Astrocyte (in vitro differentiated cells and primary cell): ENCODE measurements around the gene NEB. TPM values are rescaled to one million over a fixed set of nuclear protein-coding genes. Genes with fewer than 3 reads are reported as not detected.
A peak's percentile ranks its signal among the peaks of the same experiment; 100 is the strongest.

Source experiments
- DNase-seq: peaks from one replicate; pipeline ENCODE4 v3.0.0-alpha.2; 2010; ENCODE audit warnings: low read depth
- FAIRE-seq: peaks from 2 replicates; lab custom pipeline; 2011; peaks lifted over from hg19 to GRCh38; lab: Jason Lieb, UNC
- H2AFZ ChIP-seq: 2 replicates; pipeline ENCODE4 v1.6.0; 2012; ENCODE audit warnings: low read depth, low read length, inconsistent platforms
- H3K27ac ChIP-seq: 2 replicates; pipeline ENCODE4 v1.5.1; 2011; ENCODE audit warnings: low read depth, low read length, inconsistent platforms
- H3K27me3 ChIP-seq: 2 replicates; pipeline ENCODE4 v1.6.0; 2011; ENCODE audit warnings: low read length, inconsistent platforms; ENCODE audit not compliant: insufficient read depth
- H3K36me3 ChIP-seq: 2 replicates; pipeline ENCODE4 v1.5.1; 2011; ENCODE audit warnings: low read length, inconsistent platforms; ENCODE audit not compliant: insufficient read depth
- H3K4me1 ChIP-seq: 2 replicates; pipeline ENCODE4 v1.5.1; 2011; ENCODE audit warnings: low read length, inconsistent platforms; ENCODE audit not compliant: insufficient read depth
- H3K4me2 ChIP-seq: 2 replicates; pipeline ENCODE4 v1.6.0; 2012; ENCODE audit warnings: low read length, inconsistent platforms
- H3K4me3 ChIP-seq: 2 replicates; pipeline ENCODE4 v1.5.1; 2011; ENCODE audit warnings: low read depth, mild to moderate bottlenecking, low read length, inconsistent platforms; ENCODE audit not compliant: insufficient read depth
- H3K79me2 ChIP-seq: 2 replicates; pipeline ENCODE4 v1.6.0; 2012; ENCODE audit warnings: mild to moderate bottlenecking, low read length, inconsistent platforms; ENCODE audit not compliant: insufficient read depth
- H3K9ac ChIP-seq: 2 replicates; pipeline ENCODE4 v1.6.0; 2012; ENCODE audit warnings: mild to moderate bottlenecking, low read length, inconsistent platforms
- H3K9me3 ChIP-seq: 2 replicates; pipeline ENCODE4 v1.5.1; 2012; ENCODE audit warnings: low read depth, mild to moderate bottlenecking, low read length, inconsistent platforms; ENCODE audit not compliant: insufficient read depth
- H4K20me1 ChIP-seq: 2 replicates; pipeline ENCODE4 v1.6.0; 2012; ENCODE audit warnings: low read length, inconsistent platforms; ENCODE audit not compliant: insufficient read depth
- H3K27ac Mint-ChIP-seq: one replicate; pipeline ENCODE4 v1.8.0; 2021; ENCODE audit warnings: mild to moderate bottlenecking, mixed read lengths; ENCODE audit not compliant: unreplicated experiment
- H3K27me3 Mint-ChIP-seq: one replicate; pipeline ENCODE4 v1.8.0; 2021; ENCODE audit warnings: low read depth, mixed read lengths; ENCODE audit not compliant: unreplicated experiment
- H3K36me3 Mint-ChIP-seq: one replicate; pipeline ENCODE4 v1.8.0; 2021; ENCODE audit warnings: low read depth, mixed read lengths; ENCODE audit not compliant: unreplicated experiment
- H3K4me1 Mint-ChIP-seq: one replicate; pipeline ENCODE4 v1.8.0; 2021; ENCODE audit warnings: low read depth, mixed read lengths; ENCODE audit not compliant: unreplicated experiment
- H3K4me3 Mint-ChIP-seq: one replicate; pipeline ENCODE4 v1.8.0; 2021; ENCODE audit warnings: mild to moderate bottlenecking, moderate library complexity, mixed read lengths; ENCODE audit not compliant: unreplicated experiment
- H3K9me3 Mint-ChIP-seq: one replicate; pipeline ENCODE4 v1.8.0; 2021; ENCODE audit warnings: mild to moderate bottlenecking, mixed read lengths; ENCODE audit not compliant: unreplicated experiment
- CTCF ChIP-seq: IDR thresholded peaks from 2 replicates; pipeline ENCODE4 v1.5.1; 2011; ENCODE audit warnings: low read depth, mild to moderate bottlenecking, inconsistent platforms, low read length, moderate library complexity; ENCODE audit not compliant: insufficient read depth
- EZH2 ChIP-seq: IDR thresholded peaks from 2 replicates; pipeline ENCODE4 v1.6.1; 2012; ENCODE audit warnings: mild to moderate bottlenecking, low read length, inconsistent platforms; ENCODE audit not compliant: insufficient read depth
- total RNA-seq: library from RNA; stranded (reverse); gene quantifications from 2 replicates; pipeline ENCODE4 v1.2.1, GENCODE V29; 2021

NEB gene
- total RNA-seq, 1 donor from 2014 or later: 0.82 TPM

- peak overlapping the region; percentile 58 for H3K4me2 ChIP-seq
- H2AFZ ChIP-seq: no peak overlapping the region
- no peaks in the 10 kb centered on the region for H3K9me3 ChIP-seq
- H3K36me3 Mint-ChIP-seq: no peaks in the 10 kb centered on the region
- H3K9ac ChIP-seq: no peak overlapping the region
- FAIRE-seq: no peak
- peak overlapping the region; percentile 30 for H3K27ac ChIP-seq
- H3K27me3 ChIP-seq: peaks cover 5% of the 10 kb centered on the region
- peak overlapping the region; percentile 58 for H3K27ac Mint-ChIP-seq
- H3K27me3 Mint-ChIP-seq: no peaks in the 10 kb centered on the region
- peak; percentile 45 for DNase-seq
- TF ChIP-seq EZH2 (no peak), CTCF (no peak)
- no peak overlapping the region for H3K4me3 Mint-ChIP-seq
- no peak overlapping the region for H3K4me3 ChIP-seq
- peaks cover 12% of the 10 kb centered on the region for H3K4me1 ChIP-seq
- no peaks in the 10 kb centered on the region for H3K79me2 ChIP-seq
- no peaks in the 10 kb centered on the region for H3K9me3 Mint-ChIP-seq
- H4K20me1 ChIP-seq: no peaks in the 10 kb centered on the region
- H3K4me1 Mint-ChIP-seq: peaks cover 4% of the 10 kb centered on the region
- no peaks in the 10 kb centered on the region for H3K36me3 ChIP-seq
These were observed 76.6 kb downstream of the NEB start for GRCh38 chr2:151657667-151658076.

GRCh38 chr2:151655663-151656398 is 78.4 kb downstream of the NEB start:
- H3K9me3 ChIP-seq: no peaks in the 10 kb centered on the region
- Mint-ChIP-seq H3K9me3 (no peaks in the 10 kb centered on the region), H3K4me1 (peaks cover 4% of the 10 kb centered on the region), H3K27me3 (no peaks in the 10 kb centered on the region), H3K36me3 (no peaks in the 10 kb centered on the region), H3K27ac (no peak overlapping the region), H3K4me3 (no peak overlapping the region)
- FAIRE-seq: no peak
- H3K4me2 ChIP-seq: no peak overlapping the region
- H4K20me1 ChIP-seq: no peaks in the 10 kb centered on the region
- peaks cover 5% of the 10 kb centered on the region for H3K27me3 ChIP-seq
- no peak overlapping the region for H3K4me3 ChIP-seq
- no peak overlapping the region for H3K27ac ChIP-seq
- DNase-seq: no peak
- H2AFZ ChIP-seq: no peak overlapping the region
- H3K36me3 ChIP-seq: no peaks in the 10 kb centered on the region
- no peak for TF ChIP-seq CTCF
- TF ChIP-seq EZH2: no peak
- no peaks in the 10 kb centered on the region for H3K79me2 ChIP-seq
- peaks cover 12% of the 10 kb centered on the region for H3K4me1 ChIP-seq
- H3K9ac ChIP-seq: no peak overlapping the region

- Mint-ChIP-seq H3K27ac (no peak overlapping the region), H3K9me3 (no peaks in the 10 kb centered on the region), H3K4me1 (peaks cover 4% of the 10 kb centered on the region), H3K36me3 (no peaks in the 10 kb centered on the region), H3K4me3 (no peak overlapping the region), H3K27me3 (no peaks in the 10 kb centered on the region)
- Histone ChIP-seq H2AFZ (no peak overlapping the region), H3K36me3 (no peaks in the 10 kb centered on the region), H3K9me3 (no peaks in the 10 kb centered on the region), H3K4me1 (peaks cover 12% of the 10 kb centered on the region), H4K20me1 (no peaks in the 10 kb centered on the region), H3K4me2 (no peak overlapping the region), H3K79me2 (no peaks in the 10 kb centered on the region), H3K4me3 (no peak overlapping the region), H3K9ac (no peak overlapping the region), H3K27ac (no peak overlapping the region), H3K27me3 (peaks cover 5% of the 10 kb centered on the region)
- TF ChIP-seq CTCF (no peak), EZH2 (no peak)
- no peak for DNase-seq
- no peak for FAIRE-seq
These were observed 79.4 kb downstream of the NEB start for GRCh38 chr2:151654891-151655290.
